ENCODE results near the gene FCSK. TPM values are rescaled to one million over a fixed set of nuclear protein-coding genes. Genes with fewer than 3 reads are reported as not detected.

FCSK gene
- total and polyA plus RNA-seq, 2 experiments from 2014 or later, result 2.2 to 6.1 TPM

DNA sequence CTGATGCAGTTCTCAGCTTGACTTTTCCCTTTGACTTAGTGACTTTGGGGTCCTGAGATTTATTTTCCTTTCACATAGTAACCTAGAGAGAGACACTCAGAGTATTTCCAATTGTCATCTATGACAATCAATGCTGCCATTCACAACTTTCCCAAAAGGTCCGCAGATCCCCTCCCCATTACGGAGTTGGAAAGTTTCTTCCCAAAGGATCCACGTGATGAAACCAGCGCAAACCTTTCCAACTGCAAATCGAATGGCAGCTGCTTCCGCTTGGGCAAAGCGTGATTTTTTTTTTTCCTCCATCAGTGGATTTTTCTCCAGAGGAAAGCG lies 538 bp upstream of the FCSK start:
- H3F3A ChIP-seq (ENCODE audit: insufficient read depth), result no peaks in the 10 kb centered on the region
- H3K9me2 ChIP-seq (ENCODE audit: insufficient read depth), result no peaks in the 10 kb centered on the region
- peaks cover 5% of the 10 kb centered on the region; the same call in 1 of the 2 replicates for H3K4me1 ChIP-seq (ENCODE audit: insufficient read depth)
- H3K4me3 ChIP-seq, result peak overlapping the region; percentile 83
- no peaks in the 10 kb centered on the region for H3K9me3 ChIP-seq (ENCODE audit: low read depth)
- no peaks in the 10 kb centered on the region for H3K79me2 ChIP-seq (ENCODE audit: insufficient read depth)
- 0 to 1% methylated on average over 8 of the region's 8 CpGs for WGBS, 2 experiments (ENCODE audit: low coverage in 1 of 2, low lambda C conversion rate in 2 of 2, missing lambda C conversion rate in 2 of 2)
- H3K27me3 ChIP-seq (replicated peaks; ENCODE audit: insufficient read depth), result no peaks in the 10 kb centered on the region
- H3K36me3 ChIP-seq (ENCODE audit: low read depth), result no peaks in the 10 kb centered on the region
- TF ChIP-seq EZH2phosphoT487 (IDR thresholded peaks at IDR 0.05; ENCODE audit: insufficient read depth, low read depth) (no peak), EZH2 (IDR thresholded peaks at IDR 0.05; ENCODE audit: insufficient read depth, poor library complexity, severe bottlenecking) (no peak)
- H4K20me1 ChIP-seq (ENCODE audit: insufficient read depth), result no peaks in the 10 kb centered on the region
- H3K27ac ChIP-seq, result no peak overlapping the region; the same call in 1 of the 2 replicates
- H3K4me2 ChIP-seq (ENCODE audit: unreplicated experiment), result peak overlapping the region; percentile 91
- peak overlapping the region; percentile 92 for H2AFZ ChIP-seq
- in situ Hi-C loops (cut with MboI), result no loop called here
- DNase-seq, result no peak
- H3K9ac ChIP-seq, result peak overlapping the region; percentile 87

DNA sequence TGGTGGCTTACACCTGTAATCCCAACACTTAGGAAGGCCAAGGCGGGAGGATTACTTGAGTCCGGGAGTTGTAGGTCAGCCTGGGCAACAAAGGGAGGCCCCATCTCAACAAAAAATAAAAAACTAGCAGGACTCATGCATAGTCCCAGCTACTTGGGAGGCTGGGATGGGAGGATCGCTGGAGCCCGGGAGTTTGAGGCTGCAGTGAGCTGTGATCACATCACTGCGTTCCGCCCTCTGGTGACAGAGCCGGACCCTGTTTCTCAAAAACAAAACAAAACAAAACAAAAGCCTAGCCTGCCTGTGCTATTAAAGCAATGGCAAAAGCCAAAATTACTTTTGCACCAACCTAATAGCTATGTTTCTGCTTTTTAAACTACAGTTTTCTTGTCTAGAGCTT lies 1.5 kb downstream of the FCSK start:
- no peaks in the 10 kb centered on the region for H3K79me2 ChIP-seq (ENCODE audit: insufficient read depth)

DNA sequence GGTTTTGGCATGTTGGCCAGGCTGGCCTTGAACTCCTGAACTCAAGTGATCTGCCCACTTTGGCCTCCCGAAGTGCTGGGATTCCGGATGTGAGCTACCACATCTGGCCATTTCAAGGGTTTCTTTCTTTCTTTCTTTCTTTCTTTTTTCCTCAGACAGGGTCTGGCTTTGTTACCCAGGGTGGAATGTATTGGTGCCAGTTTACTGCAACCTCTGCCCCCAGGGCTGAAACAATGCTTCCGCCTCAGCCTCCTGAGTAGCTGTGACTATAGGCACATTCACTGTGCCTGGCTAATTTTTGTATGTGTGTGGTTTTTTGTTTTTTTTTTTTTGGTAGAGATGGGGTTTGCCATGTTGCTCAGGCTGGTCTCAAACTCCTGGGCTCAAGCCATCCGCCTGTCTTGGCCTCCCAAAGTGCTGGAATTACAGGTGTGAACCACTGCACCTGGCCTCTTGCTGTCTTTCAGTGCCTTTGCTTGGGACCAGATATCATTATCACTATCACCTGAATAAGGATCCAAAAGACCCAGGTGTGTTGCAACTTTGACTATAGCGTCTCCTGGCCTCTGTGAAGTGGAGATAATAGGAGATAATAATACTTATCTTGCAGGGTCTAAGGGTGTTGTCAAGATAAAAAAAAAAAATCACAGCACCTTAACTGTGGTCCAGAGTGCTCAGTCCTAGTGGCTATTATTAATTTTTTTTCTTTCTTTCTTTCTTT lies 3.2 kb downstream of the FCSK start:
- 90 to 91% methylated on average over 5 of the region's 5 CpGs for WGBS, 2 experiments (ENCODE audit: low coverage in 1 of 2, low lambda C conversion rate in 2 of 2, missing lambda C conversion rate in 2 of 2)
- Histone ChIP-seq H3K36me3 (ENCODE audit: low read depth) (no peaks in the 10 kb centered on the region), H3K27ac (no peak overlapping the region), H2AFZ (no peak overlapping the region), H3K27me3 (replicated peaks; ENCODE audit: insufficient read depth) (no peaks in the 10 kb centered on the region), H3K4me1 (ENCODE audit: insufficient read depth) (peaks cover 9% of the 10 kb centered on the region; the same call in 1 of the 2 replicates), H3K4me2 (ENCODE audit: unreplicated experiment) (no peak overlapping the region), H3K9ac (no peak overlapping the region), H3K4me3 (no peak overlapping the region), H3F3A (ENCODE audit: insufficient read depth) (no peaks in the 10 kb centered on the region), H4K20me1 (ENCODE audit: insufficient read depth) (no peaks in the 10 kb centered on the region), H3K9me3 (ENCODE audit: low read depth) (no peaks in the 10 kb centered on the region), H3K79me2 (ENCODE audit: insufficient read depth) (no peaks in the 10 kb centered on the region), H3K9me2 (ENCODE audit: insufficient read depth) (no peaks in the 10 kb centered on the region)
- in situ Hi-C loops (cut with MboI), result no loop called here
- DNase-seq, result no peak
- TF ChIP-seq EZH2phosphoT487 (IDR thresholded peaks at IDR 0.05; ENCODE audit: insufficient read depth, low read depth) (no peak), EZH2 (IDR thresholded peaks at IDR 0.05; ENCODE audit: insufficient read depth, poor library complexity, severe bottlenecking) (no peak)

More for the DNA sequence above, 1.5 kb downstream of the FCSK start:
- in situ Hi-C loops (cut with MboI), result no loop called here
- H3K9me2 ChIP-seq (ENCODE audit: insufficient read depth), result no peaks in the 10 kb centered on the region
- no peaks in the 10 kb centered on the region for H3K36me3 ChIP-seq (ENCODE audit: low read depth)
- no peaks in the 10 kb centered on the region for H3K27me3 ChIP-seq (replicated peaks; ENCODE audit: insufficient read depth)
- H4K20me1 ChIP-seq (ENCODE audit: insufficient read depth), result no peaks in the 10 kb centered on the region
- H2AFZ ChIP-seq, result no peak overlapping the region
- H3K9me3 ChIP-seq (ENCODE audit: low read depth), result no peaks in the 10 kb centered on the region
- no peak for TF ChIP-seq EZH2phosphoT487 (IDR thresholded peaks at IDR 0.05; ENCODE audit: insufficient read depth, low read depth)
- no peak for TF ChIP-seq EZH2 (IDR thresholded peaks at IDR 0.05; ENCODE audit: insufficient read depth, poor library complexity, severe bottlenecking)
- peaks cover 7% of the 10 kb centered on the region; the same call in 1 of the 2 replicates for H3K4me1 ChIP-seq (ENCODE audit: insufficient read depth)
- 69 to 73% methylated on average over 7 of the region's 7 CpGs for WGBS, 2 experiments (ENCODE audit: low coverage in 1 of 2, low lambda C conversion rate in 2 of 2, missing lambda C conversion rate in 2 of 2)
- H3K4me2 ChIP-seq (ENCODE audit: unreplicated experiment), result no peak overlapping the region
- no peak overlapping the region for H3K27ac ChIP-seq
- no peak overlapping the region for H3K9ac ChIP-seq
- H3F3A ChIP-seq (ENCODE audit: insufficient read depth), result no peaks in the 10 kb centered on the region
- no peak overlapping the region for H3K4me3 ChIP-seq
- DNase-seq, result no peak

DNA sequence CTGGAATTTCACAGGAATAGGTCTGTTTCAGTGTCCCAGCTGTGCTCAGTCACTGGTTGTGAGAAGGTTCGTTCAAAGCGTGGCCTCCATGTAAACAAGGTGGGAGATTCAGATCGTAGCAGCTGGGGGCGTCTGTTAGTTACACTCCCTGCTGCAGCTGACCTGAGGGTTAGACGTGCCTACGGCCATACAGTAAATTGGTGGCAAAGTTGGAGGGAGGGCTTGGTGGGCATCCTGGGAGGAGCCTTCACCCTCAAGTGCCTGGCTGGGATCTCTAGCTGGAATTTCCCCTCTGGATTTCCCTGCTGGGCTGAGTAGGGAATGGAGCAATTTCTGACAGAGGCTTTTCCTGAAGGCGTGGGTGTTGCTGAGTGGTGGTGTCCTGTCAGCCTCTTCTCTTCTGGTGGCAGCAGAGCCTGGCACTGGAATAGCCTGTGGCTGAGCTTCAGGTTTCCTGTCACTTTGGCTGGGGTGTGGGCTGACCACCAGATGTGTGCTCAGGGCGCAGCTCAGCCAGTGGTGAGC lies 6.4 kb downstream of the FCSK start:
- in situ Hi-C loops (cut with MboI), result no loop called here

More for the DNA sequence above, 6.4 kb downstream of the FCSK start:
- Histone ChIP-seq H3K4me2 (ENCODE audit: unreplicated experiment) (peak overlapping the region; percentile 12), H3K36me3 (ENCODE audit: low read depth) (no peaks in the 10 kb centered on the region), H3K27ac (no peak overlapping the region), H2AFZ (no peak overlapping the region), H3K4me1 (ENCODE audit: insufficient read depth) (0 out of 2 replicates have a peak, but pooled peaks cover 4% of the 10 kb centered on the region), H3K9ac (no peak overlapping the region), H3K9me3 (ENCODE audit: low read depth) (no peaks in the 10 kb centered on the region), H3K4me3 (no peak overlapping the region), H3K9me2 (ENCODE audit: insufficient read depth) (no peaks in the 10 kb centered on the region), H3K27me3 (replicated peaks; ENCODE audit: insufficient read depth) (no peaks in the 10 kb centered on the region), H3K79me2 (ENCODE audit: insufficient read depth) (no peaks in the 10 kb centered on the region), H3F3A (ENCODE audit: insufficient read depth) (no peaks in the 10 kb centered on the region), H4K20me1 (ENCODE audit: insufficient read depth) (no peaks in the 10 kb centered on the region)
- WGBS, 2 experiments (ENCODE audit: low coverage in 1 of 2, low lambda C conversion rate in 2 of 2, missing lambda C conversion rate in 2 of 2), result 59 to 63% methylated on average over 8 of the region's 8 CpGs
- TF ChIP-seq EZH2 (IDR thresholded peaks at IDR 0.05; ENCODE audit: insufficient read depth, poor library complexity, severe bottlenecking), result no peak
- TF ChIP-seq EZH2phosphoT487 (IDR thresholded peaks at IDR 0.05; ENCODE audit: insufficient read depth, low read depth), result no peak
- DNase-seq, result peak; percentile 34
